ENCODE measurements around the gene MYL2. TPM values are rescaled to one million over a fixed set of nuclear protein-coding genes. Genes with fewer than 3 reads are reported as not detected.

MYL2 gene
- total RNA-seq, 1 experiment from 2014 or later = 0.39 TPM

DNA sequence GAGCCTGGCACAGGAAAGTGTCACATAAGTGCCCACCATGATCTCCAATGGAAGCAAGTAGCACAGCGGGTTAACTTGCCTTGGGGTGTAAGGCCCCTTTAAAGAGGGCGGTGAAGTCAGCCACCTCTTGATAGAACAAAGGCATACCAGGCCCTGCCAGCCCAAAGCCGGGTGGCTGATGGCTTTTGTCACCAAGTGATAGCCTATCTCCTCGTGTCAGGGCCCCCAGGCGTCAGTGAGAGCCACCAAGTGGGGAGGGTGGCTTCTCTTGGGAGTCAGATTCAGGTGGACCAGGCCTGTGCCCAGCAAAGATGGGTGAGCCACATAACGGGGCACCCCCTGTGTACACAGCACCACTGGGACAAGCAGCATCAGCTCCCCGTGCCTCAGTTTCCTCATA, 8.3 kb upstream of the MYL2 start:
- TF ChIP-seq REST (IDR thresholded peaks at IDR 0.05; ENCODE audit: low read depth) (no peak), EZH2 (IDR thresholded peaks at IDR 0.05) (no peak)
- no TSS peak for BruUV-seq (replicated peaks)
- no peak overlapping the region for H3K9ac ChIP-seq (ENCODE audit: low read length)
- DNase-seq (ENCODE audit: low read depth, low spot score) (no peak), ATAC-seq (no peak)
- H3K9me3 ChIP-seq (ENCODE audit: control insufficient read depth in 1 of 2, insufficient read depth in 1 of 2, low read depth in 1 of 2, low read length in 2 of 2) = no peaks in the 10 kb centered on the region
- intact Hi-C loops (cut with micrococcal nuclease) = no loop called here
- RAD21 ChIA-PET (ENCODE audit: low non-redundant PET in 1 of 2, low total read pairs in 2 of 2, uncharacterized antibody in 2 of 2, unreplicated experiment in 2 of 2) = no interaction called here
- no peak overlapping the region for H2AFZ ChIP-seq (ENCODE audit: low read depth, low read length, poor library complexity, severe bottlenecking)
- POLR2A ChIA-PET = no interaction called here
- H3K4me2 ChIP-seq (ENCODE audit: low read length) = no peak overlapping the region
- CTCF ChIA-PET = no interaction called here
- H4K20me1 ChIP-seq (ENCODE audit: insufficient read depth) = no peaks in the 10 kb centered on the region
- no peak overlapping the region for H3K4me3 ChIP-seq (replicated peaks in 1 of 2; ENCODE audit: low read depth in 1 of 2, low read length in 2 of 2)
- no peaks in the 10 kb centered on the region for H3K79me2 ChIP-seq (ENCODE audit: insufficient read depth, low read length)
- H3K4me1 ChIP-seq (ENCODE audit: control insufficient read depth in 1 of 2, insufficient read depth in 2 of 2, low read length in 2 of 2) = peaks cover 10 to 29% of the 10 kb centered on the region in 2 experiments
- H3K36me3 ChIP-seq (ENCODE audit: control insufficient read depth in 1 of 2, insufficient read depth in 2 of 2, low read length in 2 of 2) = no peaks in the 10 kb centered on the region
- H3K27ac ChIP-seq (ENCODE audit: low read depth, low read length) = no peak overlapping the region
- no peaks in the 10 kb centered on the region for H3K27me3 ChIP-seq (ENCODE audit: insufficient read depth, low read length)
- no peaks in the 10 kb centered on the region for H3K9me2 ChIP-seq (ENCODE audit: insufficient read depth)

DNA sequence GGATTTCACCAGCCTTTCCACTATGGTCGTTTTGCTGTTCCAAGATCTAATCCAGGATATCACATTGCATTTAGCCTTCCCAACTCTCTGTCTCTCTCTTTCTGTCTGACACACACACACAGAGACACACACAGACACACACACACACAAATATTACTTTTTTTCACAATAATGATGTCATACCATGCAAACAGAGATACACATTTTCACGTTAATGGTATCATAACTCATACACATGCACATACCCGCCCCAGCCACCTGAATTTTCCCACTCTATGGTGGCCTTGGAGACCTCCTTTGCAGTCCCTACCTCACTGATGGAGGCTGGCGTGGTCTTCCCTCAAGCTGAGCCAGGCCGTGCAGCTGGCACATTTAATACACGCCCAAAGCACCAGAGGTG, 7.2 kb upstream of the MYL2 start:
- POLR2A ChIA-PET = no interaction called here
- BruUV-seq (replicated peaks) = no TSS peak
- H3K4me3 ChIP-seq (replicated peaks in 1 of 2; ENCODE audit: low read depth in 1 of 2, low read length in 2 of 2) = no peak overlapping the region
- ATAC-seq (no peak), DNase-seq (ENCODE audit: low read depth, low spot score) (no peak)
- no peak overlapping the region for H2AFZ ChIP-seq (ENCODE audit: low read depth, low read length, poor library complexity, severe bottlenecking)
- no peak overlapping the region for H3K4me2 ChIP-seq (ENCODE audit: low read length)
- H3K4me1 ChIP-seq (ENCODE audit: control insufficient read depth in 1 of 2, insufficient read depth in 2 of 2, low read length in 2 of 2) = peaks cover 7 to 22% of the 10 kb centered on the region in 2 experiments
- H3K36me3 ChIP-seq (ENCODE audit: control insufficient read depth in 1 of 2, insufficient read depth in 2 of 2, low read length in 2 of 2) = no peaks in the 10 kb centered on the region
- H3K9me3 ChIP-seq (ENCODE audit: control insufficient read depth in 1 of 2, insufficient read depth in 1 of 2, low read depth in 1 of 2, low read length in 2 of 2) = no peaks in the 10 kb centered on the region
- RAD21 ChIA-PET (ENCODE audit: low non-redundant PET in 1 of 2, low total read pairs in 2 of 2, uncharacterized antibody in 2 of 2, unreplicated experiment in 2 of 2) = no interaction called here
- CTCF ChIA-PET = no interaction called here
- TF ChIP-seq ZFX (IDR thresholded peaks at IDR 0.05) = no peak
- no peak for TF ChIP-seq ZNF274 (IDR thresholded peaks at IDR 0.05; ENCODE audit: low read depth, low read length)
- TF ChIP-seq MAX (IDR thresholded peaks at IDR 0.05) = no peak
- TF ChIP-seq RAD21 (IDR thresholded peaks at IDR 0.05; ENCODE audit: low read depth) = no peak
- no peak for TF ChIP-seq SRF (IDR thresholded peaks at IDR 0.05; ENCODE audit: low read depth)
- TF ChIP-seq, protein P1, sequence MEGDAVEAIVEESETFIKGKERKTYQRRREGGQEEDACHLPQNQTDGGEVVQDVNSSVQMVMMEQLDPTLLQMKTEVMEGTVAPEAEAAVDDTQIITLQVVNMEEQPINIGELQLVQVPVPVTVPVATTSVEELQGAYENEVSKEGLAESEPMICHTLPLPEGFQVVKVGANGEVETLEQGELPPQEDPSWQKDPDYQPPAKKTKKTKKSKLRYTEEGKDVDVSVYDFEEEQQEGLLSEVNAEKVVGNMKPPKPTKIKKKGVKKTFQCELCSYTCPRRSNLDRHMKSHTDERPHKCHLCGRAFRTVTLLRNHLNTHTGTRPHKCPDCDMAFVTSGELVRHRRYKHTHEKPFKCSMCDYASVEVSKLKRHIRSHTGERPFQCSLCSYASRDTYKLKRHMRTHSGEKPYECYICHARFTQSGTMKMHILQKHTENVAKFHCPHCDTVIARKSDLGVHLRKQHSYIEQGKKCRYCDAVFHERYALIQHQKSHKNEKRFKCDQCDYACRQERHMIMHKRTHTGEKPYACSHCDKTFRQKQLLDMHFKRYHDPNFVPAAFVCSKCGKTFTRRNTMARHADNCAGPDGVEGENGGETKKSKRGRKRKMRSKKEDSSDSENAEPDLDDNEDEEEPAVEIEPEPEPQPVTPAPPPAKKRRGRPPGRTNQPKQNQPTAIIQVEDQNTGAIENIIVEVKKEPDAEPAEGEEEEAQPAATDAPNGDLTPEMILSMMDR (IDR thresholded peaks at IDR 0.05 in 2 of 3, conservative IDR thresholded peaks at IDR 0.05 in 1 of 3; ENCODE audit: borderline replicate concordance in 1 of 3, insufficient read depth in 1 of 3, low read depth in 2 of 3, low read length in 2 of 3) = no peak
- no peak for TF ChIP-seq REST (IDR thresholded peaks at IDR 0.05; ENCODE audit: low read depth)
- no peak for TF ChIP-seq CEBPB (IDR thresholded peaks at IDR 0.05; ENCODE audit: low read depth)
- TF ChIP-seq ATF3 (IDR thresholded peaks at IDR 0.05) = no peak
- no peak overlapping the region for H3K9ac ChIP-seq (ENCODE audit: low read length)
- H4K20me1 ChIP-seq (ENCODE audit: insufficient read depth) = no peaks in the 10 kb centered on the region
- H3K27ac ChIP-seq (ENCODE audit: low read depth, low read length) = no peak overlapping the region
- no peaks in the 10 kb centered on the region for H3K27me3 ChIP-seq (ENCODE audit: insufficient read depth, low read length)
- intact Hi-C loops (cut with micrococcal nuclease) = no loop called here
- H3K9me2 ChIP-seq (ENCODE audit: insufficient read depth) = no peaks in the 10 kb centered on the region
- H3K79me2 ChIP-seq (ENCODE audit: insufficient read depth, low read length) = no peaks in the 10 kb centered on the region
